Esophagus muscularis mucosa (tissue), 4 donors: ENCODE measurements around the gene HIGD1A. TPM values are rescaled to one million over a fixed set of nuclear protein-coding genes. Genes with fewer than 3 reads are reported as not detected.

Experiments
- DNase-seq: peaks from one replicate; pipeline ENCODE4 v3.0.0-alpha.2; 2017; ENCODE audit errors: extremely low spot score
- H3K27ac ChIP-seq, 4 donors: fragments of 200-600 bp; sonication (generic); replicated peaks in 1 of 4; 1 replicate in 3 of 4; 2 replicates in 1 of 4; pipeline ENCODE4 v1.5.1; 2016 to 2019; ENCODE audit warnings: mild to moderate bottlenecking in 1 of 4
- H3K27me3 ChIP-seq, 4 donors: fragments of 200-600 bp; sonication (generic); one replicate each; pipeline versions ENCODE4 v1.5.1 to v1.6.0; 2016 to 2019
- H3K36me3 ChIP-seq, 4 donors: fragments of 200-600 bp; sonication (generic); one replicate each; pipeline ENCODE4 v1.5.1; 2016 to 2019
- H3K4me1 ChIP-seq, 4 donors: fragments of 200-600 bp; sonication (generic); one replicate each; pipeline ENCODE4 v1.5.1; 2016 to 2019
- H3K4me3 ChIP-seq, 4 donors: fragments of 200-600 bp; sonication (generic); 1 replicate in 2 of 4; 2 replicates in 2 of 4; pipeline ENCODE4 v1.5.1; 2016 to 2019; ENCODE audit warnings: mild to moderate bottlenecking in 4 of 4, moderate library complexity in 1 of 4
- H3K9me3 ChIP-seq, 4 donors: fragments of 200-600 bp; sonication (generic); 1 replicate in 3 of 4; 2 replicates in 1 of 4; pipeline ENCODE4 v1.5.1; 2016 to 2019
- CTCF ChIP-seq, 3 experiments: fragments of 200-600 bp in 2 of 3; fragments of 450-650 bp in 1 of 3; sonication (generic) in 2 of 3; IDR thresholded peaks; one replicate each; pipeline ENCODE4 v1.5.1; 2017 to 2019; ENCODE audit warnings: antibody characterized with exemption in 3 of 3, mild to moderate bottlenecking in 2 of 3, moderate library complexity in 1 of 3
- EP300 ChIP-seq: sonication (generic); formaldehyde crosslinking; IDR thresholded peaks from one replicate; pipeline ENCODE4 v1.6.1; 2017; ENCODE audit warnings: antibody characterized with exemption
- POLR2A ChIP-seq: fragments of 450-650 bp; IDR thresholded peaks from one replicate; pipeline ENCODE4 v1.6.1; 2017; ENCODE audit warnings: antibody characterized with exemption, moderate library complexity, mild to moderate bottlenecking, low read depth
- POLR2AphosphoS5 ChIP-seq, 2 donors: sonication (generic); formaldehyde crosslinking; IDR thresholded peaks; one replicate each; pipeline ENCODE4 v1.6.1; 2017; ENCODE audit warnings: antibody characterized with exemption in 2 of 2
- WGBS: methylation state at CpG from one replicate; pipeline ENCODE4 v1.1.5; 2018; 5-methylcytosine and 5-hydroxymethylcytosine counted together
- intact Hi-C: fragments of 100-400 bp; cut with DNase I; formaldehyde crosslinking; loops from one replicate; pipeline ENCODE4 v1.15.1; 2023
- total RNA-seq, 4 donors: library from RNA; depleted of rRNA; stranded (reverse); fragments of >200 nt; gene quantifications; one replicate each; pipeline versions ENCODE4 v1.1.0 to v1.2.1, GENCODE V29; 2016

The HIGD1A gene
- total RNA-seq, 4 donors from 2014 or later = 161 to 407 (median 272) TPM

- Histone ChIP-seq H3K4me3 (no peak overlapping the region), H3K36me3 (no peaks in the 10 kb centered on the region), H3K27ac (peak overlapping the region in 3 of 4 donors; percentile 2 to 26 (median 4)), H3K27me3 (no peaks in the 10 kb centered on the region), H3K4me1 (peaks cover 0 to 32% (median 23%) of the 10 kb centered on the region in 4 donors), H3K9me3 (no peaks in the 10 kb centered on the region)
- TF ChIP-seq EP300 (no peak), CTCF (IDR thresholded peaks at IDR 0.05) (no peak), POLR2A (no peak), POLR2AphosphoS5 (IDR thresholded peaks at IDR 0.05) (no peak)
- intact Hi-C loops = no loop called here
- 28% methylated on average over 2 of the region's 2 CpGs for WGBS
- DNase-seq = no peak
Measured at GRCh38 chr3:42763021-42763420, 41.3 kb downstream of the HIGD1A start.

GRCh38 chr3:42762046-42762724 lies 42.1 kb downstream of the HIGD1A start:
- Histone ChIP-seq H3K27me3 (no peaks in the 10 kb centered on the region), H3K4me1 (peaks cover 0 to 32% (median 23%) of the 10 kb centered on the region in 4 donors), H3K4me3 (no peak overlapping the region), H3K27ac (peak overlapping the region in 2 of 4 donors; percentile 4 to 26), H3K36me3 (no peaks in the 10 kb centered on the region), H3K9me3 (no peaks in the 10 kb centered on the region)
- DNase-seq = peak; percentile 66
- intact Hi-C loops = no loop called here
- 72% methylated on average over 6 of the region's 6 CpGs for WGBS
- TF ChIP-seq CTCF (IDR thresholded peaks at IDR 0.05) = no peak
- no peak for TF ChIP-seq POLR2AphosphoS5 (IDR thresholded peaks at IDR 0.05)
- no peak for TF ChIP-seq POLR2A
- TF ChIP-seq EP300 = no peak

- Histone ChIP-seq H3K36me3 (no peaks in the 10 kb centered on the region), H3K4me1 (peaks cover 0 to 27% (median 18%) of the 10 kb centered on the region in 4 donors), H3K27ac (no peak overlapping the region), H3K4me3 (no peak overlapping the region), H3K27me3 (no peaks in the 10 kb centered on the region), H3K9me3 (no peaks in the 10 kb centered on the region)
- DNase-seq = no peak
- intact Hi-C loops = no loop called here
- no peak for TF ChIP-seq EP300
- TF ChIP-seq POLR2A = no peak
- no peak for TF ChIP-seq POLR2AphosphoS5 (IDR thresholded peaks at IDR 0.05)
- TF ChIP-seq CTCF (IDR thresholded peaks at IDR 0.05) = no peak
- WGBS = 95% methylated on average over 11 of the region's 11 CpGs
Measured at GRCh38 chr3:42758126-42758525, 46.2 kb downstream of the HIGD1A start.

- 92% methylated on average over 6 of the region's 6 CpGs for WGBS
- intact Hi-C loops = no loop called here
- Histone ChIP-seq H3K27me3 (no peaks in the 10 kb centered on the region), H3K27ac (no peak overlapping the region), H3K4me3 (no peak overlapping the region), H3K9me3 (no peaks in the 10 kb centered on the region), H3K36me3 (peaks cover 0 to 3% (median 0%) of the 10 kb centered on the region in 4 donors), H3K4me1 (peaks cover 0 to 14% (median 7%) of the 10 kb centered on the region in 4 donors)
- no peak for DNase-seq
- TF ChIP-seq CTCF (IDR thresholded peaks at IDR 0.05) = no peak
- TF ChIP-seq EP300 = no peak
- TF ChIP-seq POLR2AphosphoS5 (IDR thresholded peaks at IDR 0.05) = no peak
- no peak for TF ChIP-seq POLR2A
Measured at GRCh38 chr3:42756681-42757213, 47.5 kb downstream of the HIGD1A start.
